Measurements from ENCODE around the gene BBOF1.
"Not testable (repeated sequence)": the region's sequence is repeated elsewhere in the genome, so short reads cannot be mapped to it uniquely, and the experiment has no call there.

Gene BBOF1

GRCh38 chr14:74105381-74105780, 86.2 kb downstream of the BBOF1 start:
- DNase-seq (ENCODE audit: low read depth) = no peak

- DNase-seq (ENCODE audit: low read depth) = no peak
Observed at GRCh38 chr14:74109369-74109768, 90.2 kb downstream of the BBOF1 start.

- not testable (repeated sequence) for DNase-seq (ENCODE audit: low read depth)
Observed at GRCh38 chr14:74111395-74112216, 92.5 kb downstream of the BBOF1 start.
